SH-SY5Y (cell line): ENCODE data around the gene VSIG2.

Experiments used
- GATA2 ChIP-seq: IDR thresholded peaks from 2 replicates; pipeline ENCODE4 v1.6.1; 2011; ENCODE audit warnings: mild to moderate bottlenecking, low read depth, low read length
- GATA3 ChIP-seq: IDR thresholded peaks from 2 replicates; pipeline ENCODE4 v1.6.1; 2011; ENCODE audit warnings: low read depth, mild to moderate bottlenecking, low read length, moderate library complexity

DNA sequence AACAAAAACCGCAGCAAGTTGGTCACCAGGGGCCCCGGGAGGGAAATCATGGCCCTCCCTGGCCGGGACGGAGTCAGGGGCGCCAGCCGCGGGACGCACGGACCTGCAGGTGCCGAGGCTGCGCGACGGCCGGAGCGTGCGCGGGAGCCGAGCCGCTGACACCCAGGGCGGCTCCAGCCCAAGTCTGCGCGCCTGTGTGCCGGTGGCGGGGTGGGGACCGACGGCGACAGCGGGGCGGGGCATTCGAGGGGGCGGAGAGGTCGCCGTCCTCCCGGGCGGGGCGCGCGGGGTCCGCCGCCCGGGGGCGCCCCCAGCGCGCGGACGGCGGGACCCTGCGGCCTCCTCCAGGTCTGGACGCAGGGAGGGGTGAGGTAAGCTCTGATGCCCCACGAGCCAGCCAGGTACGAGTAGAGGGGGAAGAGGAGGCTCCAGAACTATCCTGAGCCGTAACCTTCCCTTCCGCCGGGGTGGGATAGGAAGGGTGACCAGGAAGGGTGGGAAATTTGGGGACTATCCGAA lies 10.1 kb upstream of the VSIG2 start, which contains the start of gene ESAM:
- TF ChIP-seq GATA3 (no peak), GATA2 (no peak)
